Vagina (tissue), 2 donors: ENCODE data around the gene ATRIP.

Experiments
- POLR2A ChIP-seq, 2 donors: fragments of 450-650 bp; IDR thresholded peaks; one replicate each; pipeline ENCODE4 v1.6.1; 2017; ENCODE audit warnings: antibody characterized with exemption in 2 of 2, mild to moderate bottlenecking in 2 of 2, moderate library complexity in 2 of 2
- POLR2AphosphoS5 ChIP-seq, 2 donors: sonication (generic); formaldehyde crosslinking; IDR thresholded peaks; one replicate each; pipeline ENCODE4 v1.9.0; 2017; ENCODE audit warnings: antibody characterized with exemption in 2 of 2, mild to moderate bottlenecking in 2 of 2, low read depth in 1 of 2; ENCODE audit not compliant: insufficient read depth in 1 of 2
- TF ChIP-seq, protein P1 (sequence below), 3 experiments: fragments of 450-650 bp in 2 of 3; fragments of 200-600 bp in 1 of 3; sonication (generic) in 1 of 3; IDR thresholded peaks; one replicate each; pipeline ENCODE4 v1.5.1; 2017 to 2019; ENCODE audit warnings: antibody characterized with exemption in 3 of 3, mild to moderate bottlenecking in 2 of 3, moderate library complexity in 2 of 3

DNA sequence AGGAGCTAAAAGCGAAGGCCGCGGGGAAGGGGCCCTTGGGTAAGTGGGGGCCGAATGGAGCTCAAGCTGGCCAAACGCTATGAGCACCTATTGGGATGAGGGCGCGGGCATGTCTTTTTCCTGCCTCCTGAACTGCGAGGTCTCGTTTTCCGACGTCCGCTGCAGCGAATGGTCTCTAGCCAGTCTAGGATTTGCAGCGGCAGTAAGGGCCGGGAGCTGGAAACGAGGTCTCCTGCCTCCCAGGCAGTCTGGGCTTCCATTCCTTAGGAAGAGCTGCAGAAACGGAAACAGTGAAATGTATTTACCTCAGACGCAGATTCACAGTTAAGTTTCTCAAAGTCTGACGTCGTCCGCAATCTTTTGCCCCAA is 6.0 kb upstream of the ATRIP start:
- TF ChIP-seq, protein P1, sequence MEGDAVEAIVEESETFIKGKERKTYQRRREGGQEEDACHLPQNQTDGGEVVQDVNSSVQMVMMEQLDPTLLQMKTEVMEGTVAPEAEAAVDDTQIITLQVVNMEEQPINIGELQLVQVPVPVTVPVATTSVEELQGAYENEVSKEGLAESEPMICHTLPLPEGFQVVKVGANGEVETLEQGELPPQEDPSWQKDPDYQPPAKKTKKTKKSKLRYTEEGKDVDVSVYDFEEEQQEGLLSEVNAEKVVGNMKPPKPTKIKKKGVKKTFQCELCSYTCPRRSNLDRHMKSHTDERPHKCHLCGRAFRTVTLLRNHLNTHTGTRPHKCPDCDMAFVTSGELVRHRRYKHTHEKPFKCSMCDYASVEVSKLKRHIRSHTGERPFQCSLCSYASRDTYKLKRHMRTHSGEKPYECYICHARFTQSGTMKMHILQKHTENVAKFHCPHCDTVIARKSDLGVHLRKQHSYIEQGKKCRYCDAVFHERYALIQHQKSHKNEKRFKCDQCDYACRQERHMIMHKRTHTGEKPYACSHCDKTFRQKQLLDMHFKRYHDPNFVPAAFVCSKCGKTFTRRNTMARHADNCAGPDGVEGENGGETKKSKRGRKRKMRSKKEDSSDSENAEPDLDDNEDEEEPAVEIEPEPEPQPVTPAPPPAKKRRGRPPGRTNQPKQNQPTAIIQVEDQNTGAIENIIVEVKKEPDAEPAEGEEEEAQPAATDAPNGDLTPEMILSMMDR (IDR thresholded peaks at IDR 0.05), result no peak
- TF ChIP-seq POLR2A (IDR thresholded peaks at IDR 0.05) (no peak), POLR2AphosphoS5 (IDR thresholded peaks at IDR 0.05; ENCODE audit: insufficient read depth in 1 of 2, low read depth in 1 of 2) (no peak)
